Effector CD4-positive, alpha-beta T cell (primary cell): ENCODE results near the gene MAPK8IP1.

Source experiments
- DNase-seq: peaks from one replicate; pipeline ENCODE4 v3.0.0-alpha.2; 2020

Gene MAPK8IP1

DNA sequence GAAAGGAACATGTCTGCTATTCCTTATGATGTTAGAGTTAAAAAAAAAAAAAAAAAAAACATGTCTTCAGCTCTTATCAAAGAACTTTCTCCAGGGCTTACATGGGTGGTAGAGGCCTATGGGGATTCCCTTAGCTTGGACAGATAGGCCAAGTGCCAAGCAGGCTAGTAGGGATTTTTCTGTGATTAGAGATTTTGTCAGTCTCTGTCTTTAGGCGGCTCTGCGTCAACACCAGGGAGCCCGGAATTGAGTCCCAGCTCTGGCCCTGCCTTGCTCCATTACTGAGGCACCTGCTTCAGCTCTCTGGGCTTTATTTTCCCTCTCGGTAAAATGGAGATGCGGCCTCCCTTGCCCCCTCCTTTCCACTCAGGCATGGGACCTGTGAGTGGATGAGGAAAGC lies 25.1 kb upstream of the MAPK8IP1 start:
- DNase-seq: no peak

DNA sequence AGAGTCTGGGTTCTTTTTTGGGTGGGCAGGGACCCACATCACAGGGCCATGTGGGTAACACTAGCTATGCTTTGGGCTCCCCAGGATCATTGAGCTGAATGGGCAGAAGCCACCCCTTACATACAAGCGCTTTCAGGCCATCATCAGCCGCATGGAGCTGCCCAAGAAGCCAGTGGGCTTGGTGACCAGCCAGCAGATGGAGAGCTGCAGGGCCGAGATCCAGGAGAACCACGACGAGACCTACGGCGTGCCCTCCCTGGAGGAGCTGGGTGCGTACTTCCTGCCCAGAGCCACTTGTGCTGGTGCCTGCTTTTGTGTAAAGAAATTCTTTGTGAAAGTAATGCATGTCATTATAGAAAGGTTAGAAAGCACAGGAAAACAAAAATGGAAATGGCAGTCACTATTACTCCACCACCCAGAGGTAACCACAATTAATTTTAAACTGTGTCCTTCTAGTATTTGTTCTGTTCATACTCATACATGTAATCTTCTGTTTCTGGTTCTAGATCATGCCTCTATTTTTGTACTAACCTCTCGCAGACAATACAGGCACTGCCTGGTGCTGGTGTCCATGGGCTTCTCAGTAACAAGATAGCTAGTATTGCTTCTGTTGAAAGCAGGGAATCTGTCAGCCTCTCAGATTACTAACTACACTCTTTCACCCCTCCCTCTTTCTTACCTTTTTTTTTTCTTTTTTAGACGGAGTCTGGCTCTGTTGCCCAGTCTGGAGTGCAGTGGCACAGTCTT lies 24.5 kb upstream of the MAPK8IP1 start:
- no peak for DNase-seq

- no peak for DNase-seq
Observed at GRCh38 chr11:45864041-45864440, 21.4 kb upstream of the MAPK8IP1 start.

DNA sequence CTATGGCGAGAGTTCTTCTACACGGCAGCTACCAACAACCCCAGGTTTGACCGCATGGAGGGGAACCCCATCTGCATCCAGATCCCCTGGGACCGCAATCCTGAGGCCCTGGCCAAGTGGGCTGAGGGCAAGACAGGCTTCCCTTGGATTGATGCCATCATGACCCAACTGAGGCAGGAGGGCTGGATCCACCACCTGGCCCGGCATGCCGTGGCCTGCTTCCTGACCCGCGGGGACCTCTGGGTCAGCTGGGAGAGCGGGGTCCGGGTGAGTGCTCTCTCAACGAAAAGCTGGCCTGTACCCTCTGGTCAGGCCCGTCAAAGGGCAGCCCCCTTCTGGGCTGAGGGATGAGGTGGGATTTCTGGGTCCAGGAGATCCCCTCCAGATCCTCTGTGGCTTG lies 15.9 kb upstream of the MAPK8IP1 start:
- no peak for DNase-seq

DNA sequence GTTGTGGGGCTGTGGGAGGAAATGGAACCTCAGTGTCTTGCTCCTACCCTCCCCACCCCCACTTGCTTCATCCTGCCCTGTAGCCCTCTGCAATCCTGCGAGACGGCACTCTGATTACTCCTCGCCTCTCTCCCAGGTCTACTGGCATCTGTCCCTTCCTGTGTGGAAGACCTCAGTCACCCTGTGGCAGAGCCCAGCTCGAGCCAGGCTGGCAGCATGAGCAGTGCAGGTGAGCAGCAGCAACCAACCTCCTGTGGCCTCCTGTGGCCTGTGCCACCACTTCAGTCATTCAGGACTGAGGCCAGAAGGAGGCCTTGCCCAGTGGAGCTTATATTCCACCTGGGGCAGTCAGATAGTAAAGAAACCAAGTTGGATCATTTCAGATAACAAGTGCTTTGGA lies 14.7 kb upstream of the MAPK8IP1 start:
- DNase-seq: no peak

DNA sequence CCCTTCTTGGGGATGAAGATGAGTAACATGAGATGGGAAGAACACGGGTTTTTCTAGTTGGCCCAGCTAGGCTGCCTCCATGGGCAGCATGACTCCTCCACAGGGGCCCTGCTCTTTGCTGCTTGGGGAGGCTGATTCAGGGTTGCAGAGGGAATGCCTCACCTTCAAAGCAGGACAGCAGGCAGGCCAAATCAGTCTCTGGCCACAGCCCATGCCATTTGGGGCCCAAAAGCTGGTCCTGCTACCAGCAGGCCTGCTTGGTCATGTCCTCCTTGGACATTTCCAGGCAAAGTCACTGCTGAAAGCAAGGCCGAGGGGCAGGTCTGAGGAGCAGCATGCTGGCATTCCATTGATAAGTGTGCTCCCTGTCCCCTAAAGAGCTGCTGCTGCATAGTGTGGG lies 13.8 kb upstream of the MAPK8IP1 start:
- DNase-seq: no peak

DNA sequence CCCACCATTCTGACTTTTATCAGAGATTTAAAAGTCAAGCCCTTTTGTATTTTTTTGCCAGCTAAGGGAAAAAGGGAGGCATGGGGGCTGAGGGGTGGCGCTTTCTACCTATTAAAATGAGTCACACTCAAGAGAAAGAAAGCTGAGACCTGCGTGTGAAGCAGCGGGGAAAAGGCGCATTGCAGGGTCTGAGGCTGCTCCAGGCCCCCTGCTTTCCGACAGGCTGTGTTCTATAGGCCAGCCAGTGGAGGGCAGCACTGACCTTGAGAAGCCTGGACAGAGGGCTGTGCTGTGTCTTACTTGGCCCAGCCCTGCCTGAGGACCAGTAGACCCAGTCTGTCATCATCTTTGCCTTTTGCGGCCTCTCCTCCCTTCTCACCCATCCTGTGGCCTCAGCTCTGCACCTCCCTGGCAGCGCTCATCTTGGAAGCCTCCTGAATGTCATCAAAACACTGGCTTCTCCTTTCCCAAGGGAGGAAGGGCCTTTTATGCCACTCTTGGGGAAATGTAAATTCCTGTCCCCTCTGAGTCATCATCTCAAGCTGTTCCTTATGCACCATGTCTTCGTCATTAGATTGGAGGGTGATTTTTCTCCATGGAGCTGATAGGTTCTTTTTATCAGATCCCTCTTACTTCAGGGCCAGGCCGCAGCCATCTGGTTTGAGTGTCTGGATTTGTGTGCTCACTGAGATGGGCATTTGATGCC lies 12.6 kb upstream of the MAPK8IP1 start:
- no peak for DNase-seq

- DNase-seq: no peak
Observed at GRCh38 chr11:45876401-45876800, 9.1 kb upstream of the MAPK8IP1 start.

DNA sequence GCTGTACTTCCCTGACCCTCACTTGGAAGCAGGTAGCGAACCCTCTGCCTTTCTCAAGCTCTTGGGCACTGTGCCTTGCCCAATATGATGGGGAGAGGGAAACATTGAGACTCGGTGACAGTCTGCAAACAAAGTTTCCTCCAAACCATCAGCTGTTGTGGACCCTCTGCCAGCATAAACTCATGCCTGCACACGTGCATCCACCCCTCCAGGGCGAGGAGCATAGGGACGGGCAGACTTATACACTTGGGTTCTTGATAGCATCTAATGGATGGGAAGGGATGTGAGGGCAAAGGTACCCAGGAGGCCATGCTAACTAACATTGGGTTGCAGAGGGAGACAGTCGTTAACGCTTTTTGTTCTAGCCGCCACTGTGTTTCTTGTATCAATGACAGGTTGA lies 8.2 kb upstream of the MAPK8IP1 start:
- DNase-seq: no peak

DNA sequence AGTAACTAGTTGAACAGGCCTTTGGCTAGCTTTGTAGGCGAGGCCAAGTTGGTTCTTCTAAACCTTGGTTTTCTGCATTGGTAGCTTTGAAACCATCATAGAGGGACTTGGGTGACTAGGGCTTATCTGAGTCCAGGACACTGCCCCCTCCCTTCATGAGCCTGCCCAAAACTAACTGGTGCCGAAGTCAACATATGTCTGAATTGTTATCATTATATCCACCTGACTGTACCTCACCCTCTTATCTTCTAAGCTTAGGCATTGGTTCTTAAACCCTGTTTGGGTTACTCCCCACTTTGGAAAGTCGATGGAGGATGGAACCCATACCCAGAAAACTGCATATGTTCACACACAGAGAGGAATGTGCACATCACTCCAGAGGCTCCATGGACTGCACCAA lies 7.6 kb upstream of the MAPK8IP1 start:
- no peak for DNase-seq

DNA sequence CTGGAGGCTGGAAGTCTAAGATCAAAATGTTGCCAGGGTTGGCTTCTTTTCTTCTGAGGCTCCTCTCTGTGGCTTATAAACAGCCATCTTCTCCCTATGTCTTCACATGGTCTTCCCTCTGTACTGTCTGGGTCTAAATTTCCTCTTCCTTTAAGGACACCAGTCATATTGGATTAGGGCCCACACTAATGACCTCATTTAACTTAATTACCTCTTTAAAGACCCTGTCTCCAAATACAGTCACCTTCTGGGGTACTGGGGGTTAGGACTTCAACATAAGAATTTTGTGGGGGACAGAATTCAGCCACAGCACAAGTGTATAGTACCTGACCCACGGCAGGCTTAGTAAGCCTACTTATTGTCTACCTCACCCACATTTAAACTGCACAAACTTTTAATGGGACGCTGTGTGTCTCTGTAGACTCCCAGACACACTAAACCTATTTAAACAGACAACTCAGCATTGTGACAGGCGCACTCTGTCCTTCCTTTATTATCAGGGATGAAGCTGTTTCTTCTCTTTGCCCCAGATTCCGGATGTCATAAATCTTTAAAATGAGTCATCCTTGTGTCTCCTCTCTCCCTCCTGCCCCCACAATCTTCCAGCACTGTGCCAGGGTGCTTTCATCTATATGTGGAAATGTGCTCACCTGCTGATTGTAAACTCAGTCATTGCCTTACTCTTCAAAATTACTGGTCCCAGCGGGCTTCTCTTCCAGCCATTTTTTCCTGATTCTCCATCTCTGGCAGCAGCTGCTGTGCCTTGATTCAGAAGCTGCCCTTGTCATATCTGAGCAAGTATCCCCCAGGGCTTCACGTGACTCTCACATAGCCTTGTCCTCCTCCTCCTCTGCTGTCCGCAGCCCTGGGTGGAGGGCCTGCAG lies 5.4 kb upstream of the MAPK8IP1 start:
- no peak for DNase-seq

DNA sequence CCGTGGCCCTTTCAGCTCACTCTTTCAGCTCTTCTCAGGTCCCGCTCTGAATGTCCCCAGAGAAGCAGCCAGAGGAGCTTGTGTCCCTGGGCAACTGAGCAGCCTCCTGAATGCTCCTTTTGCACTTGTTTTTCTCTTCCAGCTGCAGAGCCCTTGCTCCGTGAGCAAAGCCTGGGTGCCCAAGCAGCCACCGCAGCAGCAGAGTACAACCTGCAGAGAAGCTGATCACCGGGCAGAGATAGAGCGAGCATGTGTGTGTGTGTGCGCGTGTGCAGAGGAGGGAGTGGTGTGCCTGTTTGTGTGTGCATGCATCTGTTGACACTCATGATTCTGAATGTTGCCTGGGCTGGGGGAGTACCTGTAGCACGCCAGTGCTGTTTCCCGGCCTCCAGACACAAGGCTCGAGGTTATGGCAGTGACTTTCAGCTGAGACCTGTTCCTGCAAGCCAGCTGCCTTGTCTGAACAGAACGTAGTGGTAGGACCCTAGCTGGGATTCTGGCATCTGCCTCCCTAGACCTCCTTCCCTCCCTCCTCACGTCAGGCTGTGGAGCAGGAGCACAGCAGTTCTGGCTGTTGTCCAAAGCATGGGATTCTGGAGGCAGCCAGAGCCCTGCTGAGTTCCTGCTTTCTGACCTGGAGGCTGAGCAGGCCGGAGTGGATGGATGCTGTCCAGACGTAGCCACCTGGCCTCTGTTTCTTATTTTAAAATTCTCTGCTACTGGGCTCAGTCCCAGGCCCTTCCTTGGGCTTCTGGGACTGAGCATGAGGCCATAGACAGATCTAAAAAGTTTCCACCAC lies 4.5 kb upstream of the MAPK8IP1 start:
- no peak for DNase-seq

- DNase-seq: no peak
Observed at GRCh38 chr11:45881708-45882368, 3.6 kb upstream of the MAPK8IP1 start.

DNA sequence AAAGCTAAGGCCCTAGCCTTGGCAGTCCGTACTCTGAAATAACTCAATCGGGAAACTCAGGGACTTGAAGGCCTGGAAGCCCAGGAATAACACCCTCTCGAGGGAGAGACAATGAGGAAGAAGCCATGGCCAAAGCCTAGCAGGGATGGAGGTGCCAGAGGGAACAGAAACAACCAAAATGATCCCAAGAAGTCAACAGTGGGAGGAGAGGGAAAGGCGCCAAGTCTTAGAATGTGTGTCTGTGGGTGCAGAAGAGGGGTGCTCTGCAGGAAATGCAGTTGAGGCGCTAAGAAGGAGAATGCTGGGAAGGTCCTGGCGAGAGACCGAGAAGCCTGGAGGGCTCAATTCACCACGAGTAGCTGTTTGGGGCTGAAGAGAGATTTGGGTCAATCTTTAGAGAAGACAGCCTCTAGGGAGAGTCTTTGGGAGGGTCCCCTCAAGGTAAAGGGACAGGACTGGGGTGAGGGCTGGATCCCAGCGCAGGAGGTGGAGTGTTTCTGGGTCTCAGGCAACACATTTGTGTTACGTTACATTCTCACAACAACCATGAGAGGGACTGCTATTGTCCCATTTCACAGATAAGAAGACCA lies 760 bp upstream of the MAPK8IP1 start:
- DNase-seq: no peak

DNA sequence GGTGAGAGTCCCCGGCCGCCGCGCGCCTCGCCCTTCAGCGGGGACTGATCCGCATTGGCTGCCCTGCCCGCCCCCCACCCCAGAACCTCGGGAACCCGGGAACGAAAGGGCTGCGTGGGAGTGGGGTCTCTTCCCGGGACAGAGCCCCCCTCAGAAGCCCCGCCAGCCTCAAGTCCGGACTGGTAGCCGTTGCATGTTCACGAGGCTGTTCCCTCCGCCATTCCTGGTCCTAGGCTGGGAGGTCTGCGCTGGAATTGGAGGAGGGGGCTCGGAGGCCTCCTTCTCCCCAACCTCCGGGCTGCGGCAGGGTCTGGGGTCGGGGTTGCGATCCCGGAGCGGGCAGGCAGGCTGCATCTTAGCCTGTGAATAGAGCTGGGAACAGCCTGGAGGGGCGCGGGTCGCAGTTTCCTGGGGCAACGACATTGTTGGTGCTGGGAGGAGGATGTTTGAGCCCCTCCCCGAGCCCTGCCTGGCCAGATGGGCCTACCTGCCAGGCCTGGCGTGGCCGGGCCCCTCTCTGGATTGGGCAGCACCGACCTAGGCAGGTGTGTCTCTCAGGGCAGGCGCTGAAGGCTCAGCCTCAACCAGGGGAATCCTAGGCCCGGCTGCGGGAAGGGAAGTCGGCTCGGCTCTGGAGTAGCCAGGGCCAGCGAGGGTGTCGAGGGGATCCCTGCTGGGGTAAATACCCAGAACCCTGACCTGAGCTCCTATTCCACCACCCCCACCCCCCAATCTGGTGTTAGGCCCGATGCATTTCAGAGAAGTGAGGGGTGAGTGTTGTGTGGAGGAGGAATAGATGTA lies 670 bp downstream of the MAPK8IP1 start:
- no peak for DNase-seq

GRCh38 chr11:45886816-45887520 lies 1.5 kb downstream of the MAPK8IP1 start:
- DNase-seq: no peak

GRCh38 chr11:45887587-45887986 lies 2.1 kb downstream of the MAPK8IP1 start:
- no peak for DNase-seq

DNA sequence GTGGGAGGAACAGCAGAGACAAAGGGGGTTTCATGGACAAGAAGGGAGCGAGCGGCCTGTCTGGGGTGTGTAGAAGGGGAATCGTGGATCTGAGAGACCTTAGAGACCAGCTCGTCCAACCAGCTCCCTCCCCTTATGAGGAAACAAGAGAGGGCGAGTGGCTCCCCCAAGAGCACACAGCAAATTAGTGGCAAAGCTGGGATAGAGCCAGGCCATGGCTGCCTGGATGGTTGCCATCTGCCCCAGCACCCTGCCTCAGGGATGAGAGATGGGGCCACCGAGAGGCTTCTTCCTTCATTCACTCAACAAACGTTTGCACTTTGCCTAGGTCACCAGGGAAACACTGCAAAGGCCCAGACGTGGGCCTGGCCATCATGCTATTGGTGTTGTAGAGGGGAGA lies 4.1 kb downstream of the MAPK8IP1 start:
- no peak for DNase-seq

- DNase-seq: no peak
Observed at GRCh38 chr11:45889966-45890365, 4.5 kb downstream of the MAPK8IP1 start.

- no peak for DNase-seq
Observed at GRCh38 chr11:45890886-45891550, 5.6 kb downstream of the MAPK8IP1 start.
